ENCODE measurements around the gene SH3BP1.
A peak's percentile ranks its signal among the peaks of the same experiment; 100 is the strongest.
"Not testable (repeated sequence)": the region's sequence is repeated elsewhere in the genome, so short reads cannot be mapped to it uniquely, and the experiment has no call there.

The SH3BP1 gene

GRCh38 chr22:37604074-37604473, 35.4 kb upstream of the SH3BP1 start:
- no peak for DNase-seq (ENCODE audit: extremely low read depth, low read depth)
- no peak for TF ChIP-seq CTCF (IDR thresholded peaks at IDR 0.05; ENCODE audit: low read depth, low read length)

- no peak for DNase-seq (ENCODE audit: extremely low read depth, low read depth)
These were observed 34.6 kb upstream of the SH3BP1 start for GRCh38 chr22:37604875-37605274.

GRCh38 chr22:37607010-37607934, 32.2 kb upstream of the SH3BP1 start:
- no peak for DNase-seq (ENCODE audit: extremely low read depth, low read depth)
- no peak; the same call in none of the 2 replicates for TF ChIP-seq CTCF (IDR thresholded peaks at IDR 0.05; ENCODE audit: low read depth, low read length)

More at GRCh38 chr22:37604875-37605274, 34.6 kb upstream of the SH3BP1 start:
- TF ChIP-seq CTCF (IDR thresholded peaks at IDR 0.05; ENCODE audit: low read depth, low read length): no peak

GRCh38 chr22:37607935-37608476, 31.5 kb upstream of the SH3BP1 start:
- DNase-seq (ENCODE audit: extremely low read depth, low read depth): no peak

GRCh38 chr22:37608477-37609239, 30.8 kb upstream of the SH3BP1 start, which contains the start of gene GGA1:
Gene GGA1, plus strand, starts transcription at chr22:37608834. Its CDS starts 27 bp downstream, at chr22:37608861.
- DNase-seq (ENCODE audit: extremely low read depth, low read depth): peak; percentile 90
- TF ChIP-seq CTCF (IDR thresholded peaks at IDR 0.05; ENCODE audit: low read depth, low read length): no peak

More at GRCh38 chr22:37607935-37608476, 31.5 kb upstream of the SH3BP1 start:
- TF ChIP-seq CTCF (IDR thresholded peaks at IDR 0.05; ENCODE audit: low read depth, low read length): no peak

GRCh38 chr22:37609240-37610152, 30.0 kb upstream of the SH3BP1 start:
- TF ChIP-seq CTCF (IDR thresholded peaks at IDR 0.05; ENCODE audit: low read depth, low read length): no peak
- DNase-seq (ENCODE audit: extremely low read depth, low read depth): no peak

GRCh38 chr22:37610153-37610475, 29.4 kb upstream of the SH3BP1 start:
- not testable (repeated sequence) for DNase-seq (ENCODE audit: extremely low read depth, low read depth)

Data from AG09319 (cell line).